Transverse colon (tissue), 4 donors: Measurements from ENCODE around the gene INSC. TPM values are rescaled to one million over a fixed set of nuclear protein-coding genes. Genes with fewer than 3 reads are reported as not detected.

Source experiments
- DNase-seq: peaks from one replicate; pipeline ENCODE4 v3.0.0-alpha.2; 2019
- H3K27ac ChIP-seq, 4 donors: fragments of 200-600 bp; sonication (generic); 2 replicates each; pipeline ENCODE4 v1.5.1; 2016 to 2018; ENCODE audit warnings: inconsistent platforms in 4 of 4
- H3K27me3 ChIP-seq: fragments of 200-600 bp; sonication (generic); 2 replicates; pipeline ENCODE4 v1.5.1; 2017; ENCODE audit warnings: inconsistent platforms
- H3K36me3 ChIP-seq, 4 donors: fragments of 200-600 bp; sonication (generic); 2 replicates each; pipeline ENCODE4 v1.5.1; 2017 to 2019; ENCODE audit warnings: inconsistent platforms in 4 of 4
- H3K4me1 ChIP-seq, 4 donors: fragments of 200-600 bp; sonication (generic); 2 replicates each; pipeline ENCODE4 v1.5.1; 2017 to 2020; ENCODE audit warnings: inconsistent platforms in 4 of 4
- H3K4me3 ChIP-seq, 4 donors: fragments of 200-600 bp; sonication (generic); 1 replicate in 1 of 4; 2 replicates in 3 of 4; pipeline versions ENCODE4 v1.5.1 to v1.6.1; 2017 to 2019; ENCODE audit warnings: inconsistent platforms in 4 of 4
- H3K9me3 ChIP-seq, 2 donors: fragments of 200-600 bp; sonication (generic); 2 replicates each; pipeline ENCODE4 v1.5.1; 2017 to 2019; ENCODE audit warnings: inconsistent platforms in 2 of 2
- EP300 ChIP-seq: sonication (generic); formaldehyde crosslinking; IDR thresholded peaks from one replicate; pipeline ENCODE4 v1.6.1; 2017; ENCODE audit warnings: antibody characterized with exemption, low read depth
- POLR2A ChIP-seq: fragments of 450-650 bp; IDR thresholded peaks from one replicate; pipeline ENCODE4 v1.6.1; 2016; ENCODE audit warnings: antibody characterized with exemption, mild to moderate bottlenecking, moderate library complexity
- POLR2AphosphoS5 ChIP-seq, 3 donors: sonication (generic); formaldehyde crosslinking; IDR thresholded peaks; one replicate each; pipeline ENCODE4 v1.6.1; 2016; ENCODE audit warnings: antibody characterized with exemption in 3 of 3
- WGBS, 2 donors: methylation state at CpG; one replicate each; pipeline ENCODE4 v1.1.5; 2018; ENCODE audit warnings: low coverage in 1 of 2; 5-methylcytosine and 5-hydroxymethylcytosine counted together
- in situ Hi-C, 4 donors: fragments of 200-750 bp; cut with MboI; loops; one replicate each; pipeline versions ENCODE4 v1.15.0 to v1.15.1; 2017; ENCODE audit warnings: low sequenced_read_pairs in 3 of 4, low pct_ligation_motif_present in 1 of 4, low pct_unique_long_range_greater_than_20kb in 1 of 4
- intact Hi-C: fragments of 100-400 bp; cut with DNase I; formaldehyde crosslinking; loops from one replicate; pipeline ENCODE4 v1.15.1; 2023; ENCODE audit warnings: low total_unique reads
- total RNA-seq, 4 donors: library from RNA; depleted of rRNA; stranded (reverse); fragments of >200 nt; gene quantifications; one replicate each; pipeline ENCODE4 v1.1.0, GENCODE V29; 2016
- TF ChIP-seq, protein P1 (sequence below), 5 experiments: fragments of 200-600 bp in 3 of 5; fragments of 450-650 bp in 2 of 5; sonication (generic) in 3 of 5; IDR thresholded peaks; 1 replicate in 2 of 5; 2 replicates in 3 of 5; pipeline ENCODE4 v1.5.1; 2016 to 2017; ENCODE audit warnings: antibody characterized with exemption in 5 of 5, inconsistent platforms in 3 of 5, mild to moderate bottlenecking in 2 of 5, moderate library complexity in 1 of 5

Gene INSC
- total RNA-seq, 4 donors from 2014 or later = 0.60 to 1.9 (median 1.3) TPM

DNA sequence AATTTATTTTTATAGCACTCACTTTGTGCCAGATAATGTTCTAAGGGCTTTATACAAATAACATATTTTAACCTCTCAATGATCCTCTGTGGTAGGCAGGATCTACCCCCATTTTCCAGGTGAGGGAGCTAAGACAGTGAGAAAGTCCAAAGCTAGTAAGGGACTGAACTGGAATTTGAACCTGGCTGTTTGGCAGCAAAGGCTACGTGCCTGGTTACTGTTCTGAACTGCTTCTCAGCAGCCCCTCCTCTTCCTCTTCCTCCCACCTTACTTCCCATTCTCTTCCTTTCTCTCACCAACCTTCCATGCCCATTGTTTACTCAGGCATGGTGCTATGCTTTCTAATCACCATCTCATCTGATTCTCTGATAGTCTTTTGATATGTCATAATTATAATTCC is 82.0 kb downstream of the INSC start:
- DNase-seq = no peak
- Histone ChIP-seq H3K4me3 (no peak overlapping the region), H3K27ac (no peak overlapping the region), H3K36me3 (no peaks in the 10 kb centered on the region), H3K9me3 (no peaks in the 10 kb centered on the region), H3K27me3 (no peaks in the 10 kb centered on the region), H3K4me1 (peaks cover 13 to 31% (median 15%) of the 10 kb centered on the region in 4 donors)
- in situ Hi-C loops = no loop called here
- intact Hi-C loops = no loop called here
- 30 to 50% methylated on average over 1 of the region's 1 CpG for WGBS, 2 donors
- TF ChIP-seq POLR2AphosphoS5 (IDR thresholded peaks at IDR 0.05) (no peak), POLR2A (no peak), EP300 (no peak)
- TF ChIP-seq, protein P1, sequence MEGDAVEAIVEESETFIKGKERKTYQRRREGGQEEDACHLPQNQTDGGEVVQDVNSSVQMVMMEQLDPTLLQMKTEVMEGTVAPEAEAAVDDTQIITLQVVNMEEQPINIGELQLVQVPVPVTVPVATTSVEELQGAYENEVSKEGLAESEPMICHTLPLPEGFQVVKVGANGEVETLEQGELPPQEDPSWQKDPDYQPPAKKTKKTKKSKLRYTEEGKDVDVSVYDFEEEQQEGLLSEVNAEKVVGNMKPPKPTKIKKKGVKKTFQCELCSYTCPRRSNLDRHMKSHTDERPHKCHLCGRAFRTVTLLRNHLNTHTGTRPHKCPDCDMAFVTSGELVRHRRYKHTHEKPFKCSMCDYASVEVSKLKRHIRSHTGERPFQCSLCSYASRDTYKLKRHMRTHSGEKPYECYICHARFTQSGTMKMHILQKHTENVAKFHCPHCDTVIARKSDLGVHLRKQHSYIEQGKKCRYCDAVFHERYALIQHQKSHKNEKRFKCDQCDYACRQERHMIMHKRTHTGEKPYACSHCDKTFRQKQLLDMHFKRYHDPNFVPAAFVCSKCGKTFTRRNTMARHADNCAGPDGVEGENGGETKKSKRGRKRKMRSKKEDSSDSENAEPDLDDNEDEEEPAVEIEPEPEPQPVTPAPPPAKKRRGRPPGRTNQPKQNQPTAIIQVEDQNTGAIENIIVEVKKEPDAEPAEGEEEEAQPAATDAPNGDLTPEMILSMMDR (IDR thresholded peaks at IDR 0.05) = no peak

DNA sequence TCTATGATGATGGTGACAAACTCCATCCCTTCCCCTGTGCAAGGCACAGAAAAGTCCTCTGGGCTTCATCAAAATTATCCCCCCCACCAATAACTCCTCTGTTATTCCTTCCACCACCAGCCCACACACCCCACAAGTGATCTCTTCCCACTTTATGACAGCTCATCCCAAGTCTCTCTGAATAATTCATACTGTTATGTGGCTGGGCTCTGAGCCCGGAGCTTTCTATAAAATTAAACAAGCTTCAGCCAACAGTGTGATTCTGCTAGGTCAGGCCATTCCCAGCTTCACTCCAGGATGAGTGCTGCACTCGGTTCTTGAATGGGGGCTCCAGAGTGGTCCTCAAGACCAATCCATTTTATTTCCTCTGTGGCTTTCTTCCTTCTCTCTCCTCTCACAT is 83.0 kb downstream of the INSC start:
- Histone ChIP-seq H3K27me3 (no peaks in the 10 kb centered on the region), H3K4me1 (peaks cover 13 to 31% (median 15%) of the 10 kb centered on the region in 4 donors), H3K36me3 (no peaks in the 10 kb centered on the region), H3K4me3 (no peak overlapping the region), H3K27ac (no peak overlapping the region), H3K9me3 (no peaks in the 10 kb centered on the region)
- no peak for DNase-seq
- in situ Hi-C loops = no loop called here
- intact Hi-C loops = no loop called here
- TF ChIP-seq EP300 = no peak
- no peak for TF ChIP-seq POLR2A
- TF ChIP-seq, protein P1 (IDR thresholded peaks at IDR 0.05) = no peak
- no peak for TF ChIP-seq POLR2AphosphoS5 (IDR thresholded peaks at IDR 0.05)
- 56% methylated on average over 2 of the region's 2 CpGs; no CpG with 5 or more reads in 1 of the 2 donors for WGBS, 2 donors

DNA sequence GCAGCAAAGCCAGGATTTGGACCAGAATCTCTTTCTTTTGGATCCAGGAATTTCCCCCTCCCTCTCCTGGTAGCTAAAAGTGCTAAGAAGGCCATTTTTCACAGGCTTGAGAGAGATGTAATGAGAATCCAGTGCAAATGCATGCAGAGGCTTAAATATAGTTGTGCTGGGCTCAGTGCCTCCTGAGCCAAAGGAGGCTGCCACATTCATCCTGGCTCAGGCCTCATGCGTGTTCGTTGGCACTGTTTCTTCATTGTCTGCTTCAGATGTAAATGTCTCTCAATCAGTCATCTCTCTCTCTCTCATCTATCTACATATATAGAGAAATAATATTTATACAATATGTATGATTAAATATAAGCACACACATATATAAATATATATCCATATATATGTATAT is 83.6 kb downstream of the INSC start:
- in situ Hi-C loops = no loop called here
- H3K27ac ChIP-seq = no peak overlapping the region
- WGBS, 2 donors = 75 to 82% methylated on average over 2 of the region's 2 CpGs
- H3K27me3 ChIP-seq = no peaks in the 10 kb centered on the region
- no peak for TF ChIP-seq EP300
- TF ChIP-seq, protein P1 (IDR thresholded peaks at IDR 0.05) = no peak
- no peak for TF ChIP-seq POLR2A
- TF ChIP-seq POLR2AphosphoS5 (IDR thresholded peaks at IDR 0.05) = no peak
- intact Hi-C loops = no loop called here
- peaks cover 13 to 31% (median 15%) of the 10 kb centered on the region in 4 donors for H3K4me1 ChIP-seq
- no peaks in the 10 kb centered on the region for H3K9me3 ChIP-seq
- no peak overlapping the region for H3K4me3 ChIP-seq
- no peak for DNase-seq
- no peaks in the 10 kb centered on the region for H3K36me3 ChIP-seq

DNA sequence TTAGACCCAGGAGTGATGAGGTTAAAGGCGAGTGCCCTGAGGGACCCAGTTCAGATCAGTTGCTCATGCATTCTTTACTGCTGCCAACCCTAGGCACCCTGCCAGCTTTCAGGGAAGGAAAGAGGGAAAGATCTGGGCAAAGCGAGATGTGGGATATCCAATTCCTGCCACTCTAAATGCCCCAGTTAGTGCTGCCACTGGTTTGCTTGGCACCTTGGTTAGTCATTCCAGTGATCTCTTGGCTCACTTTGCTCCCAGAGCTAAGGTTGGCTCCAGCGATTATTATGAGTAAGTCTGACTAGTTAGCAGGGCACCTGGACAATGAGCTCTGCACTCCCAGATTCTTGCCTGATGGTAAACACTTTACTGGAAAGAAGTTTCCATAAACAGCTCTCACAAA is 85.0 kb downstream of the INSC start:
- no peak for TF ChIP-seq EP300
- TF ChIP-seq, protein P1 (IDR thresholded peaks at IDR 0.05) = no peak
- no peak for TF ChIP-seq POLR2A
- TF ChIP-seq POLR2AphosphoS5 (IDR thresholded peaks at IDR 0.05) = no peak
- H3K9me3 ChIP-seq = no peaks in the 10 kb centered on the region
- in situ Hi-C loops = loop anchor here in 1 of 4 donors (5.0 kb wide), 1 partner anchor 97 kb away; no protein-coding TSS in a partner anchor
- no peaks in the 10 kb centered on the region for H3K36me3 ChIP-seq
- intact Hi-C loops = loop anchor here (10.0 kb wide), 1 partner anchor 295 kb away; no protein-coding TSS in a partner anchor
- no peak for DNase-seq
- peaks cover 13 to 30% (median 14%) of the 10 kb centered on the region in 4 donors for H3K4me1 ChIP-seq
- no peaks in the 10 kb centered on the region for H3K27me3 ChIP-seq
- no peak overlapping the region for H3K27ac ChIP-seq
- H3K4me3 ChIP-seq = no peak overlapping the region
- WGBS, 2 donors = 60 to 76% methylated on average over 1 to 3 of the region's 3 CpGs
